Stimulated activated CD8-positive, alpha-beta memory T cell treated with anti-CD3 and anti-CD28 coated beads, Interleukin-4, amount 100 ng/mL, for 48 hours (primary cell): ENCODE results near the gene RNASE7.

Source experiments
- DNase-seq: peaks from one replicate; pipeline ENCODE4 v3.0.0-alpha.2; 2020

The RNASE7 gene

DNA sequence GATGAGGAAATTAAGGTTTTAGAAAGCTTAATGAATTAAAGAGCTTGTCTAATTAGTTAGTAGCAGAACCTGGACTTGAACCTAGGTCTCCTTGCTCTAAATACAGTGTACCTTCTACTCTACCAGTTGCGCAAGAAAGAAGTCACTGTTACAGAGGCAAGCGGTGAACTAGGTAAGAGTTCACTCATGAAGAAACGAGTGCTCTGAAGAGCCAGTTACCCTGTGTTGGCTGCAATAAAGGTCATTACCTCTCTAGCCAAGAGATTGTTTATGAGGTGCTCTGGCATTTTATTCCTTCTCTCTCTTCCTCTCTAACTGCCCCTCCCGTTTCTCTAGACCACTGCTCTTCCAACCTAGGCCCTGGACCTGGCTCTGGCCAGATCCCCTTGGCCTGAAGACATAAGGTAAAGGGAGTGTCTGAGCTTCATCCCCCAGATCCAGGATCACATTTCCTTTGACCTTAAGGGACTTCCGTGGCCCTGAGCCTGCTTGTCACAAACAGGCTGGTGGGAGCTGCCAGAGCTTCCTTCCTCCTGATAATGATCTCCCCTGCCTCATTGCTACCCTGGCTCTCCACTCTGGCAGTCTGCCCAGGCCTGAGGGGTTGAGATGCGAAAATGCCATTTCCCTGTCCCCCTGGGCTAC is 1.9 kb downstream of the RNASE7 start:
- DNase-seq = no peak

DNA sequence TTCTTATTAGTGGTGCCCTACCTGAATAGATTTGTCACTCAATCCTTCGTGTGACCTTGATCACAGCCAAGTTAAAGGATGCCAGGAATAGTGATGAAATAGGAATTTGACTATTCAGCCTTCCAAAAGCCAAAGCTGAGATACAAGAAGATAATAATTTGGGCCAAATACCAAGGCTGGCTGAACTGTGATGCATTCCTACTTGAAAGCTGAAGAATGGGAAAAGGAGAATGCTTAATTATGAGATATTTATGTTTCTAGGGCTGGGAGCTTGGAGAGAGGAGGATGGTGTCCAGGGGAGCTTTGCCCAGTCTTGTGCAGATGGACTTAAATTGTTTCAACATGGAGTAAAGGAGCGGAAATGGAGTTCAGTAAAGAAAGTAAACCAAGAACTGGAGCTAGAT is 5.2 kb downstream of the RNASE7 start:
- no peak for DNase-seq

DNA sequence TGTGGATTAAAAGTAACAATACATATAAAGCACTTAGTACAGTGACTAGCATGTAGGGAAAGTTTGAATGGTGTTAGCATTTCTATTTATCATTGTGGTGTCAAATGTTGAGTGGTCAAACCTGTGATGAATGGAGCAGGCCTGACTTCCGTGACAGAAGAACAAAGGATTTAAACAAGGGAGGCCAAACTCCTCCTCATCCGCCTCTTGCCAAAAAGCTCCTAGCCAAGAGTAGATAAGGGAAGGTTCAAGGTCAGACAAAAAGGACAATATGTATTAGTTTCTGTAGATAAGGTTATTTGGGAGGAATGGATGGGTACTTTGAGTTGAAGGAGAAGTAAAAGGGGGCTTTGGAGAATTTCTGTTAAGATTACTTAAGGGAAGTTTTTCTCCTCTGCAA is 6.5 kb downstream of the RNASE7 start:
- no peak for DNase-seq

DNA sequence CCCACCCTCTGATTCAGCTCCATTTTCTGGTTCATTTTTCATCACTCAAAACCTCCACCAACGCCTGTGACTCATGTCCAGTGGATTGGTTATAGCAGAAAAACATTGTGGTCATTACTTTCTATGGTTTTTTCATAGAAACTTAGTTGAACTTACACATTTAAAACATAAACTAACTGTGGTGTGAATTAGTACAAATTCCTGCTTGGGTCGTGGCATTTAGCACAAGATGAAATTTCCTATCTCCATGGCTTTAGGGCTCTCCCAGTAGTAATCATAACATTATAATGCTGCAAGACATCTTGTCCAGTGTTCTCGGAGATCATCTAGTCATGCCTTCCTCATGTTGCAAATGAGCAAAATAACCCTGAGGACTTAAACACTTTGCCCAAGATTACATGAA is 7.1 kb downstream of the RNASE7 start:
- DNase-seq = no peak

DNA sequence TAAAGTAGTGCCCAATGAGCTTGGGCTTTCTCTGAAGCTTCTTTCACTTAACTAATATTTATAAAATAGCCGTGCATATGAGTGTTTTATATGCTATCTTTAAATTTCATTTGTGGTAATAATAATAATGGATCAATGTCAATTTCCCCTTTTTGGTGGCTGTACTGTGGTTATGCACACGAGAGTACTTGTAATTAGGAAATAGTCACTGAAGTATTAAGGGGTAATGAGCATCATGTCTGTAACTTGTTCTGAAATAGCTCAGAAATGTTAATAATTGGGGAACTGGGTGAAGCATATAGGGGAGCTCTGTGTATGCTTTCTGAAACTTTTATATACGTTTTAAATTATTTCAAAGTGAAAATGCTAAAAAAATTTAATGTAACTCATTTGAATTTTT is 8.4 kb downstream of the RNASE7 start:
- no peak for DNase-seq

GRCh38 chr14:21053184-21054122 is 11.3 kb downstream of the RNASE7 start:
- DNase-seq = no peak

- DNase-seq = no peak
Measured at GRCh38 chr14:21054123-21054767, 12.1 kb downstream of the RNASE7 start.

DNA sequence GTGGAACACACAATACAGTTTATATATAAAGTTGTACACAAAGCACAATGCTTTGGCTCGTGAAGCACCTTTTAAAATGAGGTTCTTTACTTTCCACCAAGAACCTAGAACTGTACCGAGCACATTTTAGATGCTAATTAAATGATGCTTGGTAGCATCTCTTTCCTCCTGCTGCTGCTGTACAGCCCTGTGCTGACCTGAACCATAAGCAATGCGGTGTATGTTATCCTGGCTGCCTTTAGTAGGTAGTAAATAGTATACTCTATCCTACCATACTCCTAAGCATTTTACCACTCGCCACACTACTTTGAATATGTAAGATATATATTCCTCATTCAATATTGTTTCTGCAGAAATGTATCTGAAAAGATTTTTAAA is 12.6 kb downstream of the RNASE7 start:
- DNase-seq = no peak

GRCh38 chr14:21055432-21056117 is 13.4 kb downstream of the RNASE7 start:
- DNase-seq = no peak

DNA sequence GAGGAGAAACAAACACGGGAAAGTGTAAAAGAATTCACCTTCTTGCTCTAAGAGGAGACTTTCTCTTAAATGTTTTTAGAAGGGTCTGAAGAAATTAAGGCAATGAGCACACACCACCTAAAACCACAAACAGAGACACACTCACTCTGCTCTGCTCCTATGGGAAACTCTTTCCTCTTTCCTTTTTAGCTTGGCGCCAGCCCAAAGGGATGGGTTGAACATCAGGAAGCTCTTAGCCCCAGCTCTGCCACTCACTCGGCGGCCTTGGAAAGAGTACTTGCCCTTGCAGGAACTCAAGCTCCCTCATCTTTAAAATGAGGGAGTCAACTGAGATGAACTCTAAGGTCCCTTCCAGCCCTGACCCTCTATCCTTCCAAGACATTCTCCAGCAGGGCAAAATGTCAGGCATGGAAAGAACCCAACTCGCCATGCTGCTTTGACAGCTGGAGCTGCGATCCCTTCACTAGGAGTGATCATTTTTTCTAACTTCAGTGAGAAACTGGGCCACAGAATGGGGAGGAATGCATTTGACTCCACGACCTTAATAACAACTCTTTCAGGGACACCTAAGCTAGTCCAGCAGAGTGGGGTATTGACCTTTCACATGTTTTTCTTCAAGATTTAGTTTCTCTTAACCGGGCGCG is 14.5 kb downstream of the RNASE7 start:
- DNase-seq = no peak

DNA sequence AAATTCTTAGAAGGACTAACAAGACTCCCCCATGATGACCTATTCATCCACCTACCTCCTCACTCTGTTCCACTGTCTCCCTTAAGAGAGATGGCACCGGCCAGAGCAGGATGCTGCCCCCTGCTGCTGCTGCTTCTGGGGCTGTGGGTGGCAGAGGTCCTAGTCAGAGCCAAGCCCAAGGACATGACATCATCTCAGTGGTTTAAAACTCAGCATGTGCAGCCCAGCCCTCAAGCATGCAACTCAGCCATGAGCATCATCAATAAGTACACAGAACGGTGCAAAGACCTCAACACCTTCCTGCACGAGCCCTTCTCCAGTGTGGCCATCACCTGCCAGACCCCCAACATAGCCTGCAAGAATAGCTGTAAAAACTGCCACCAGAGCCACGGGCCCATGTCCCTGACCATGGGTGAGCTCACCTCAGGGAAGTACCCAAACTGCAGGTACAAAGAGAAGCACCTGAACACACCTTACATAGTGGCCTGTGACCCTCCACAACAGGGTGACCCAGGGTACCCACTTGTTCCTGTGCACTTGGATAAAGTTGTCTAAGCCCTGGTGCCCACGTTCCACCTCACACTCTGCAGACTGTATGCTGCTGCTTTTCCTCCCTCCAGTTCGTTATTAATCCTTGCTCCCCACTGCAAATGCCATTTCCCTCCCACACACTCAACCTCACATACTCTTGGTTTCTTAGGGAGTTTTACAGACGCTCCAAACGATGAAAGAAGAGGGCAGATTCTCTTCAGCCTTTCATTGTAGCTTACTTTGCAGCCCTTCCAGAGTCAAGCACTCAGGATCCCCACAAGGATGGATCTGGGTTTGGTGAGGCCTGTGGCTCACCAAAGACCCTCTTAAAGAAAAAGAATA is 15.9 kb downstream of the RNASE7 start, which contains the start of gene RNASE8:
RNASE8 (plus strand) TSS at position 20 of the 873 bp plus-strand sequence; CDS start at position 91, 71 bp downstream.
- no peak for DNase-seq

DNA sequence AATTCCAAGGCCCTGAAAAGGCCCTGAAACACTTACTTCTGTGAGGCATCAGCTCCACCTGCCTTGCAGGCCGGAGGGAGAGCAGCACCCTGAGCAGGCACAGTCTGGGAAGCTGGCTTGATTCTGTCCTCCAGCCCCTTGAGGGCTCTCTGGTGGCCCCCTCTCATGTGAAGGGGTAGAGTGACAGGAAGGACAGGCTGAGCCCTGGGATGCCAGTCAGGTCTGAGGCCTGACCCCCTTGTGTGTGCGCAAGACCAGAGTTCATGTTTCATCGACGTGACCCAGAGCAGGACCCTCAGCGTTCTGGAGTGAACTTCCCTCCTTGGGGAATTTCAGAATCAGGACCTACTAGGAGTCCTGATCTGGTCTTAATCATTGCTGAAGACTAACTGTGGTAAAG is 16.7 kb downstream of the RNASE7 start:
- no peak for DNase-seq

DNA sequence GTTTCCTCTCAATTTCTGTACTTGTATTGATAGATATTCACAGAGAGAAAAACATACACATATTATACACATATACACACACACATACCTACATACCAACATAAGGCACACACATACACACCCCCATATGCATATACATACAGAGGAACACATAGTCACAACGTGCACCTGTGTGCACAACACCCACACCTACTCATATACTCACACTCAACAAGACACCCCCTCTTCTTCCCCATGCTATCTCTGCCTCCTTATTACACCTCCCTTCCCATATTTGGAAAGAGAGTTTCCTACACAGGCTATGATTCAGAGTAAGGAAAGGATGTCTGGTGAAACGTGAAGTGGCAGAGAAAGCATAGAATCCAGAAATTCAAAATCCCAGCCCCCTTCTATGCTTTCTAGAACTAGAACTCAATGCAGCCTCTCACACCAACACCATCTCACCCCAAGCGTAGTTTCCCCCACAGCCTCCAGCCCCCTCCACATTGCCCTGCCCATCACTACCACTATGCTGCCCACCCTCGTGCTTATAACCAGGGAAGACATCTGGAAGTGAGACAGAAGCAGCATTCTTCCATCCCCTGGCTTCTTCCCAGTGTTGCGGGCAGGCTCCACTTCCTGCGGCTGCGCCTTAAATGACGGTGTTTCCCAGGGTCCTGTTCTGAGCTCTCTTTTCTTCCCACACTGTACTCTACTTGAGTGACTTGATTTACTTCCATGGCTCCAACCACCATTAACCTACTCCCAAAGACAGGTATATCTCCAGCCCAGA is 17.9 kb downstream of the RNASE7 start:
- DNase-seq = no peak

- no peak for DNase-seq
Measured at GRCh38 chr14:21060614-21061346, 18.6 kb downstream of the RNASE7 start.

GRCh38 chr14:21061347-21061668 is 19.1 kb downstream of the RNASE7 start:
- DNase-seq = no peak

DNA sequence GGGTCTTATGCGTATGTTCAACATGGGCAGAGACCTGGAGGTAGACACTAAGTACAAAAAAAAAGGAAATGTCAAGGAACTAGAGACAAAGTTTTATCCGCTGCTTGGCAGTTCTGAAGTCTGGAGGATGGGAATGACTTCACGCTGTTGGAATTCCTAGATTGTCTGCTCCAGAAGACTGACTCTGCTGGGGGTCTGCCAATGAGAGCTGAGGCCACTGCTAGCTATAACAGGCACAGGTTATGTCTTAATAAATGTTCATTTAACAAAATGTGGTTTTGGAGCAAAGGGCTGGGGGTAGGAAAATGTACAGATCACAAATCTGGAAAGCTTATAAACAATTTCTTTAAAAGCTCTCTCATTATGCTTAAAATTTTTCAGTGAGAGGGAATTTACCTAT is 21.3 kb downstream of the RNASE7 start:
- no peak for DNase-seq

DNA sequence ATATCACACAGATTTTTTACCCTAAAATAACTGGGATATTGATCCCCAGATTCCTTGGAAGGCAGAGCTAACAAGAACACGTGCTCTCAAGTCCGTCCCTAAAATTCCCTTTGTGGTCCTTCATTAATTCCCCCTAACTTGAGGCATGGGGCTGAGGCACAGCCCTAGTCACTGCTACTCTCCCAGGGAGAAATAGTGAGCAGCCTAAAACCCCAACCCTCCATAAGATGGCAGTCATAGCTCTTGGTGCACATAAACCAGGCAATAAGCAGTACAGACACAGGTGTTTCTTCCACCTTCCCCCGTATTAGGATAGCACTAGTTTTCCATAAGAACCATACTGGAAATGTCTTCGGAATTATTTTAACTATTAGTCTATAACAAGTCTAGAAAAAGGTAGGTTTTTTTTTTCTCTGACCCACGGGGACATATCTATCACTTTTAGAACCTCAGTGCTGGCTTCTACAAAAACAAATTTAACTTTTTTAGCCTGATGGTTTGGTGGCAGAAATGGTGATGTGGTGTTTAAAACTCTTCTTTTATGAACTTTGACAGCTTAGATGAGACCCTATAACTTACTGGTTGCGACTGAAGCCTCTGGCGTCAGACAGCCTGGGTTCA is 24.8 kb downstream of the RNASE7 start:
- no peak for DNase-seq

GRCh38 chr14:21068521-21069387 is 26.6 kb downstream of the RNASE7 start:
- DNase-seq = peak; percentile 61
